GM18511 (cell line): ENCODE measurements around the gene EXOC2.
A peak's percentile ranks its signal among the peaks of the same experiment; 100 is the strongest.

Experiments used
- ATAC-seq: cut with Tn5 transposase; IDR thresholded peaks from one replicate; pipeline ENCODE4 v1.9.1; 2021; ENCODE audit warnings: mild to moderate bottlenecking, moderate library complexity; ENCODE audit not compliant: unreplicated experiment

EXOC2 gene

DNA sequence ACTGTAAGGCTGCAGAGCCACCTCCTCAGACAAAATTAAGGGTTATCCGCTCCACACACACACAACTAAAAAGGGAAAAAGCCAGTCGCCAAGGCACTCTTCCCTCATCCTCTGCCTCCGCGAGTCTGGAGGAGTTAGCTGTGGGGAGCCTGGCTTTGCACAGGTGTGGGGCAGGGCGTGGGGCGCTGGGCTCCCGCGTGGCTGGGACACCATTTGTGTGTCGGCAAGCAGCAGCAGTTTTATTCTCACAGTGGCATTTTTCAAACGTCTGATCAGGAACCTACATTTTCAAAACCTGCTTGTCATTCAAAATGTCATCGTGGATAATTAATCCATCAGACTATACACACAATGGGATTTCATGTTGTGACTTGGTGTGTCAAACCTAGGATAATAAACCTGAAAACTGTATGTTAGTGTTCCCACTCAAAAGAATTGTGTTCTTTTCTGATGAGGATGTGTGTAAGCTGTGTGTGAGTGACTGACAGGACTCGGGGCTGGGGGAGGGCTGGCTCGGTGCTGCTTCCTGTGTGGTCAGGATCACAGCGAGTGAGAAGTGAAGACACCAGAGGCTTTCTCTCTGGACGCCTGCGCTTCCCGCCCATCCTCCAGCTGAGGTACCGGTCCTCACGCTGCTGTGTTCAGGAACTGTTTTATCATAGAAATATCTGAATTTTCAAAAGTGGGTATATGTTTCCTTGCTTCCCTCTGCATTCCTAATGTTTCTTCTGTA is 218.3 kb downstream of the EXOC2 start:
- ATAC-seq = peak; percentile 90

DNA sequence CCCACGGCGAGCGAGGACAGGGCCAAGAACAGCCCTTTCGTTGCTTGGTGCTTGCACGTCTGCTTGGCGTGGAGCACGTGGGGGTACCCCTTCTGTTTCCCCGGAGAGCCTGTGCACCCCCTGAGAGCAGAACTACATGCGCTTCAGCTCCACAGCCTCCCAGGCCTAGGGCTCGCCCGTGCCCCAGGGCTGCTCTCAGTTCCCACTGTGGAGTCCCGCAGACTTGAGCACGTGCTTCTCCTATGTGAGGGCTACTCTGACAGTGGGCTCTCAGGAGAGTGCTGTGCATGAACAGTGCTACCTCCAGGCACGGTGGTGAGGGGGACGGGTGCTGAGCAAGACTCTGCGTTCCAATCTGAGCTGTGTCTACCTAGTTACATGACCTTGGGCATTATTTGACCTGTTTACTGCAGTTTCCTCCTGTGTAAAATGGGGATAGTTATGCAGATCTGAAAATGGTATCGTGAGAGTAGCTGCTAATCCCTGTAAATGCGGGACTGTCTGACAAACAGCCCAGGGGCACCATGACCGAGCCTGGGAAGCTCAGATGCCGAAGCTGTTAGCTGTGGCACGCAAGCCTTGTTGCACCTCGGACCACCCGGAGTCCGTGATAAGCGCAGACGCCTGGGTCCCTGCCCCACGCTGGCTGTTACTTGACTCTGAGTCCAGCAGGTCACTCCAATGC is 219.0 kb downstream of the EXOC2 start:
- no peak for ATAC-seq

DNA sequence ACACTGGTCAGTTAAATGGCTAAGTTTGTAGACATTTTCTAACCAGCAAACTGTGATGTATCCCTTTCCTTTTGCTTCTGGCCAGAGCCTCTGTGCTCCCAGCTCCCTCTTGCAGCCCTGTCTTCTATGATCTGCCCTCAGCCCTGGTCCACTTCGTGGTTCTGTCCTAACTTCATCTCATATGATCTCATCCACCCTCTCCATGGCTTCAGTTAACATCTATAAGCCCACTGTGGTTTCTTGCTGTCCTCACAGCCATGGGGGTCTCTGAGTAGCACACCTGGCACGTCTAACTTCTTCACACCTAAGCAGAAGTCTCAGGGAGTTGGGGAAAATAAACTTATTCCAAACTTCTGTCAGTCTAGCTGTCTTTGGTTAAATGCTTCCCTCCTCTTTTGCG is 219.6 kb downstream of the EXOC2 start:
- ATAC-seq = no peak

DNA sequence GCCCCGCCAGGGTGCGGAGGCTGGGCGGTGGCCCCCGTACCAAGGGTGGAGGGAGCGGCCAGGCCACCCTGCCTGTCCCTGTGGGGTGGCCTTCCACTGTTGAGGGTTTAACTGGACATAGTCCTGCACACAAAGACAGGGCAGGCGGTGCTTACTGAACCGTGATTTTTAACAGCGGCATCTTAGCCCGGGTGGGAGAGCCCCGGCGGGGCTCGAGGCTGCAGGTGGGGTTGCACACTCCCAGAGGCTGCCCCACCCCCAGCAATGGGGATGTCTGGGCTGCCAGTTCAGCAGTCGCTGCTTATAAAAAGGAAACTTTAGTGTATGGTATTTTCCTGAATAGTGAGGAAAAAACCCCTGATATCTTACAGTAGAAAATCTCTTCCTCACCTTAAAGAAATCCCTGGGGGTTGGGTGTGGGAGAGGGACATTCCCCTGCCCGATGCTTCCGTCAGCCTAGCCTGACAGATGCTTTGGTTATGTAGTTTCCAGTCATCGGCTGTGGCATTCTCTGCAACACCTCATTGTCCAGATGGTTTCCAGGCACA is 222.0 kb downstream of the EXOC2 start:
- ATAC-seq = peak; percentile 45

DNA sequence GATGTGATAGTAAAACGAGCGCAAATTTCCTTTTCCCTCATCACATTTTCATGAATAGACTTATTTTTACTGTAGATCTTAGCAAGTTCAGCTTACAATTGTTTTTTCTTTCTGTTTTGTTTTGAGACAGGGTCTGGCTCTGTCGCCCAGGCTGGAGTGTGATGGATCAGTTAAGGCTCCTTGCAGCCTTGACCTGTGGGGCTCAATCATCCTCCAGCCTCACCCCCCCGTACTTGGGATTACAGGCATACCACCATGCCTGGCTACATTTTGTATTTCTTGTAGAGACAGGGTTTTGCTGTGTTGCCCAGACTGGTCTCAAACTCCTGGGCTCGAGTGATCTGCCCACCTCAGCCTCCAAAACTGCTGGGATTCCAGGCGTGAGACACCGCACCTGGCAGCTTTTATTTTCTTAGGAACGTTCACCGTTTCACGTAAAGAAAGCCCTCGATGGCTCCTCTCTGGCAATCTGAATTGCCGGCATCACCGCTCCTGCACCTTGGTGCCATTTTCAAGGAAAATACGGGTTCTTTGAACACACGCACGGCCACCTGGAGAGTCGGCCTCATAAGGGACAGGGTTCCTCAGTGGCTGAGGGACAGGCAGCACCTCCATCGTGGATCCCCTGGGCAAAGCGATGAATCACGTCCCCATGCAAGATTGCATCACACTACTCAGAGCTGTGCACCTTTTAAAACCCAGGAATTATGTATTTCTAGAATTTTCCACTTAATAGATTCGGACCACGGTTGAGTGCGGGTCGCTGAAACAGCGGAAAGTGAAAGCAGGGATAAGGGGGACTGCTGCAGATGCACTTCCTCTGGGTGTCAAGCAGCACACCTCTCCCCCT is 222.7 kb downstream of the EXOC2 start:
- no peak for ATAC-seq

- no peak for ATAC-seq
These were observed 225.3 kb downstream of the EXOC2 start for GRCh38 chr6:467671-468082.

DNA sequence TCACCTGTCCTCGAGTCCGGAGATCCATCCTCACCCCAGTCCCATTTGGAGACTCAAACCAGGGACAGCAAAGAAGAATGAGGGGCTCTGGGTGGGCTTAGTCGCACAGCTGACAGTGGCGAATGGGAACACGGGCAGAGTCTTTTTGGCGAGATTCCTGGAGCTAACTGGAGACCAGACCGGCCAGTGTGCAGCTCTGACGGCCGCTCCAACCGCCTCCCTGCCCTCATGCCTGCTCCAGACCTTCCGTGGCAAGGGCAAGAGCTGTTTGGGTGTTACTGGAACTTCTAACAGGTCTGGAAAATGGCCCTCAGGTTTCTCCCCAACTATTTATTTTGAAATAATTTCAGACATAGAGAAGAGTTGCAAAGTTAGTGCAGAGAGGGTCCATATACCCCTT is 225.8 kb downstream of the EXOC2 start:
- ATAC-seq = no peak

DNA sequence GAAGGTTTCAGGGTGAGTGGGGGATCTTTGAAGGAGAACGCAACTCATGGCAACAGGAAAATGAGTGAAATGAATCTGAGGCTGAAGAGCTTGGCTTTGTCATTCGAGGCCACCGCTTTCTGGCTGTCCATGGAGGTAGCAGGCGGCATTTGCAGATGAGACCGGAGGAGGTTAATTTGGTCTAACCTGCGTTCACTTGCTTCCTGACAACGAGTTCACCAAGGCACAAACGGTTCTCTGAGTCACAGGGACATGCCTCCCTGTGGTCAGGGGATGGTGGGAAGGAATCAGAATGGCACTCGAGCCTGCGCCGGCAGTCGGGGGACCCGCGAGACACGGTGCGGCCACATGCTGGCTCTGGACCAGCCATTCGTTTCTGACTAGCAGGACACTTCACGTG is 226.4 kb downstream of the EXOC2 start:
- ATAC-seq = no peak

GRCh38 chr6:465531-466348 is 227.2 kb downstream of the EXOC2 start:
- no peak for ATAC-seq

- ATAC-seq = no peak
These were observed 236.1 kb downstream of the EXOC2 start for GRCh38 chr6:456887-457286.

GRCh38 chr6:456358-456867 is 236.5 kb downstream of the EXOC2 start:
- ATAC-seq = no peak

DNA sequence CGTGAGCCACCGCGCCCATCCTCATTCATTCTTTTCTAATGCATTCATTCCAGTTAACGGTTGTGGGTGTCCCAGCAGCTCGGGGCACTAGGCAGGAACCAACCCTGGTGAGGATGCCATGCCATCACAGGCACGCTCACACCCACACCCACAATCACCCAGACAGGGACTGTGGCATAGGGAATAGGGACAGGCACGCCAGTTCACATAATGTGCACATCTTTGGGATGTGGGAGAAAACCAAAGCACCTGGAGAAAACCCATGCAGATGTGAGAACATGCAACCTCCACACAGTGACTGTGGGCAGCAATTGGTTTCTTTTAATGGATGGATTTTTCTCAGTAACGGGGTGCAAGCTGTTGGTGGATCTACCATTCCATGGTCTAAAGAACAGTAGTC is 237.1 kb downstream of the EXOC2 start:
- no peak for ATAC-seq

DNA sequence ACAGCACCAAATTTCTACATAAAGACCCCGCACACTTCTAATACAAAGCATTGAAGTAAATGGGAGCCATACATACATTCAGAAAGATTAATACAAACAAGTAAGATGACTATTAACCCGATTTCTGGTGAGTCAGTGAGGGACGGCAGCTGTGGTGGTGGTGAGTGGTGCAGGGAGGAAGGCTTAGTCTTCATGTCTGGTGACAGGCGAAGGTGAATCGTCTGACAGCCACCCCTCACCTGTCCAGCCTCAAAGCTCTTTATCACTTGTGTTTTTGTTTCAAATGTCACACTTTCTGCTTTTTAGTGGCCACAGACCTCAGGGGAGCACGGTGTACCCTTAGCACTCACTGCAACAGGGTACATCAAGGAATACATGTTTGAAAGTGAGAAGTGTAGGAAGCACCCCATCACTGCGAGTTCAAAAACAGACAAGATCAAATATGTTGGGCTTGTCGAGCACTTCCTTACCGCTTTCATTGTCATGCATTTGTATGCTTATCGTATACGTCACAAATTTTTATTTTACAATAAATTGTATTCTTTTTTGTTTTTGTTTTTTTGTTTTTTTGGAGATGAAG is 237.8 kb downstream of the EXOC2 start:
- ATAC-seq = no peak

DNA sequence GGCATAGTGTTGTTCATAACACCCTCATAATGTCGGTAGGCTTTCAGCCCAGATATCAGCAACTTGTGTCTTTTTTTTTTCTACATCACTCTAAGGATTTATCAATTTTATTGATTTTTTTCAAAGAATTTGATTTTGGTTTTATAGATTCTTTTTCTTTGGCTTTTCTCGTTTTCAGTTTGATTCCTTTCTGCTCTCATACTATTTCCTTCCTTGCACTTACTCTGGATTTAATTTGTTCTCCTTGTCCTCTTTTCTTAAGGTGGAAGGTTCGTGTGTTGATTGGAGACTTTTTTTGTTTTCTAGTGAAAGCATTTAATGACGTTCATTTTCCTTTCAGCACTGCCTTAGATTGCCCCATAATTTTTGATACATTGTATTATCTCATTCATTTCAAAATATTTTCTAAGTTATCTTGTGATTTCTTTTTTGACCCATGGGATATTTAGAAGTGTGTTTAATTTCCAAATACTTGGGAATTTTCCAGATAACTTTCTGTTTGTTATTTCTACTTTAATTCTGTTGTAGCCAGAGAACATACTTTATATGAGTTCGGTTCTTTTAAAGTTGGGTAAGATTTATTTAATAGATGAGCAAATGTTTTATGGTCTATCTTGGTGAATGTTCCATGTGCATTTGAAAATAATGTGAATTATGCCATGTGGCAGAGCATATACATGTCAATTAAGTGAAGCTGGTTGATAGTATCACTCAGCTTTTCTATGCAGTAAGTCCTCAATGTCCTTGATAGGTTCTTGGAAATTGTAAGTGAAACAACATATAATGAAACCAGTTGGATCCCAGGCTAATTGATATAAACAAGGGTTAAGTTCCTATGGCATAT is 238.6 kb downstream of the EXOC2 start:
- no peak for ATAC-seq

GRCh38 chr6:453152-453551 is 239.8 kb downstream of the EXOC2 start:
- ATAC-seq = no peak

GRCh38 chr6:452301-453067 is 240.5 kb downstream of the EXOC2 start:
- ATAC-seq = no peak

DNA sequence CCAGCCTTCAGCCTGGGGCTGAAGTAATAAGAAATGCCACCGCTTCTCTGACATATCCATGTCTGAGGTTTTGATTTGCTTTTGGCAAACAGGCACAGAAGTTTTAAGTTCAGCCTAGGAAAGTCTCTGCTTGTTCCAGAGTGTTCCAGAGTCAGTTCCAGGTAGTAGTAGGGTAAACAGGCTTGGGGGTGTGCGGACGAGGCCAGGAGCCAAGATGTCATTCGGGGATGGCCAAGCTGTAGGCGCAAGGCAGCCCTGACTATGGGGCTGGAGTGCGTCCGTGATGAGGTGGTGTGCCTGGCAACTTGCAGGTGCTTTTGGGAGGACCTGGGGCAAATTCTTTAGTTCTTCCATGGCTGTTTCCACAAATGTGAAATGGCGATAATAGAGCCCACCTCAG is 241.1 kb downstream of the EXOC2 start:
- ATAC-seq = no peak

DNA sequence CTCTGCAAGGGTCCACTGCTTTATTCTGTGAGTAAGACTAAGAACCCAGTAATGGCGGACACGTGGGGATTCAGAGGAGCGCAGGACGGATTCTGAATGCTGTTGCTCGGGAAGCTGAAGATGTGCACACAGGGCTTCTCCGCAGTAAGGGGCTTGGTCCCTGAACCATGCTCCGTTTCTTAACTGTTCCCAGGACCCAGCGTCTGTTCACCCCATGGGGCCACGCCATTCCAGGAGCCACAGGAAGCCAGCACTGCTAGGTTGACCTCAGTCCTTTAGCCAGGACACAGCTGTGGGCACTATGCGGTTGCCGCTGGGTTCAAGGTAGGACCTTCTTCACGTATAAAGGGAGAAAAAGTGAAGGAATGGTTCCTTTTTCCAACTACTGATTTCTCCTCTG is 241.6 kb downstream of the EXOC2 start:
- ATAC-seq = no peak
